ENCODE results near the gene PRR9.
"Not testable (repeated sequence)": the region's sequence is repeated elsewhere in the genome, so short reads cannot be mapped to it uniquely, and the experiment has no call there.

The PRR9 gene

GRCh38 chr1:153217212-153217611 lies at the start of gene PRR9:
Gene PRR9, plus strand, starts transcription at chr1:153217584. Its CDS starts 561 bp downstream, at chr1:153218145.
- DNase-seq (ENCODE audit: low spot score) = no peak

GRCh38 chr1:153168686-153169085 lies 48.7 kb upstream of the PRR9 start:
- DNase-seq (ENCODE audit: low spot score) = no peak

- DNase-seq (ENCODE audit: low spot score) = no peak
Measured at GRCh38 chr1:153174624-153175023, 42.8 kb upstream of the PRR9 start.

- DNase-seq (ENCODE audit: low spot score) = no peak
Measured at GRCh38 chr1:153178922-153179321, 38.5 kb upstream of the PRR9 start.

- no peak for DNase-seq (ENCODE audit: low spot score)
Measured at GRCh38 chr1:153180556-153180955, 36.8 kb upstream of the PRR9 start.

GRCh38 chr1:153188301-153188700 lies 29.1 kb upstream of the PRR9 start:
- DNase-seq (ENCODE audit: low spot score) = not testable (repeated sequence)

- DNase-seq (ENCODE audit: low spot score) = no peak
Measured at GRCh38 chr1:153190373-153190772, 27.0 kb upstream of the PRR9 start.

- no peak for DNase-seq (ENCODE audit: low spot score)
Measured at GRCh38 chr1:153192697-153193096, 24.7 kb upstream of the PRR9 start.

GRCh38 chr1:153194331-153195050 lies 22.9 kb upstream of the PRR9 start:
- DNase-seq (ENCODE audit: low spot score) = no peak

GRCh38 chr1:153195216-153195615 lies 22.2 kb upstream of the PRR9 start:
- no peak for DNase-seq (ENCODE audit: low spot score)

GRCh38 chr1:153202006-153202405 lies 15.4 kb upstream of the PRR9 start:
- no peak for DNase-seq (ENCODE audit: low spot score)

GRCh38 chr1:153203130-153203529 lies 14.3 kb upstream of the PRR9 start, which contains the start of gene LELP1:
Gene LELP1, plus strand, starts transcription at chr1:153203430. Its CDS starts 1,278 bp downstream, at chr1:153204708.
- DNase-seq (ENCODE audit: low spot score) = no peak

GRCh38 chr1:153206631-153207030 lies 10.8 kb upstream of the PRR9 start:
- DNase-seq (ENCODE audit: low spot score) = no peak

- no peak for DNase-seq (ENCODE audit: low spot score)
Measured at GRCh38 chr1:153210206-153210605, 7.2 kb upstream of the PRR9 start.

GRCh38 chr1:153212201-153212600 lies 5.2 kb upstream of the PRR9 start:
- DNase-seq (ENCODE audit: low spot score) = no peak

- DNase-seq (ENCODE audit: low spot score) = no peak
Measured at GRCh38 chr1:153213519-153213918, 3.9 kb upstream of the PRR9 start.

GRCh38 chr1:153217744-153218416 lies 496 bp downstream of the PRR9 start:
- DNase-seq (ENCODE audit: low spot score) = no peak

- no peak for DNase-seq (ENCODE audit: low spot score)
Measured at GRCh38 chr1:153220606-153221303, 3.4 kb downstream of the PRR9 start.

- peak; percentile 37 for DNase-seq (ENCODE audit: low spot score)
Measured at GRCh38 chr1:153223040-153223891, 5.9 kb downstream of the PRR9 start.

GRCh38 chr1:153227810-153228209 lies 10.4 kb downstream of the PRR9 start:
- no peak for DNase-seq (ENCODE audit: low spot score)

- no peak for DNase-seq (ENCODE audit: low spot score)
Measured at GRCh38 chr1:153228491-153228890, 11.1 kb downstream of the PRR9 start.
